GM12891 (cell line): ENCODE measurements around the gene CASP10. TPM values are rescaled to one million over a fixed set of nuclear protein-coding genes. Genes with fewer than 3 reads are reported as not detected.
"Not testable (repeated sequence)": the region's sequence is repeated elsewhere in the genome, so short reads cannot be mapped to it uniquely, and the experiment has no call there.

Experiments used
- DNase-seq: peaks from one replicate; pipeline ENCODE4 v3.0.0; 2011; ENCODE audit warnings: low spot score; ENCODE audit not compliant: insufficient read length
- FAIRE-seq: peaks from 2 replicates; lab custom pipeline; 2011; peaks lifted over from hg19 to GRCh38; lab: Jason Lieb, UNC
- PAX5 ChIP-seq: IDR thresholded peaks from 2 replicates; pipeline ENCODE4 v1.6.1; 2011; ENCODE audit warnings: low read length, moderate library complexity, mild to moderate bottlenecking; ENCODE audit not compliant: insufficient read depth, severe bottlenecking
- POLR2A ChIP-seq: IDR thresholded peaks from 2 replicates; pipeline ENCODE4 v1.6.1; 2011; ENCODE audit warnings: low read depth, low read length, control low read depth
- POLR2AphosphoS5 ChIP-seq: IDR thresholded peaks from 2 replicates; pipeline ENCODE4 v1.6.1; 2011; ENCODE audit warnings: low read depth, low read length, control low read depth
- POU2F2 ChIP-seq: IDR thresholded peaks from 2 replicates; pipeline ENCODE4 v1.6.1; 2011; ENCODE audit warnings: low read depth, mild to moderate bottlenecking, control low read depth, low read length, moderate library complexity
- SPI1 ChIP-seq: IDR thresholded peaks from 2 replicates; pipeline ENCODE4 v1.6.1; 2011; ENCODE audit warnings: low read depth, low read length, control low read depth
- TAF1 ChIP-seq: IDR thresholded peaks from 2 replicates; pipeline ENCODE4 v1.6.1; 2011; ENCODE audit warnings: low read depth, low read length, control low read depth
- polyA plus RNA-seq: library from polyadenylated mRNA; unstranded; fragments of >200 nt; gene quantifications from one replicate; pipeline ENCODE4 v1.2.1, GENCODE V29; 2012; ENCODE audit warnings: low read depth, missing spikeins, inconsistent platforms; ENCODE audit not compliant: missing spikeins

Gene CASP10
- polyA plus RNA-seq = 3.9 TPM

- DNase-seq = no peak
- TF ChIP-seq TAF1 (no peak; the same call in 1 of the 2 replicates), POLR2AphosphoS5 (no peak), PAX5 (no peak), POLR2A (no peak), SPI1 (no peak), POU2F2 (no peak)
- peak; percentile 63 for FAIRE-seq
These were observed at the start of gene CASP10 for GRCh38 chr2:201182650-201183364. Gene CASP10 (plus strand): TSS chr2:201183141. CDS start chr2:201185778, 2,637 bp downstream.

- no peak for DNase-seq
- FAIRE-seq = no peak
These were observed 47.6 kb upstream of the CASP10 start for GRCh38 chr2:201135386-201135785.

GRCh38 chr2:201136889-201137321 lies 46.0 kb upstream of the CASP10 start:
- TF ChIP-seq TAF1 (no peak), POU2F2 (no peak), POLR2AphosphoS5 (no peak; the same call in 1 of the 2 replicates), PAX5 (no peak), POLR2A (no peak), SPI1 (no peak)
- DNase-seq (no peak), FAIRE-seq (no peak)

More at GRCh38 chr2:201135386-201135785, 47.6 kb upstream of the CASP10 start:
- peak; percentile 83 for TF ChIP-seq PAX5
- no peak for TF ChIP-seq POU2F2
- TF ChIP-seq POLR2AphosphoS5 = 0 out of 2 replicates have a peak, but pooled peaks have one; percentile 32
- TF ChIP-seq POLR2A = 0 out of 2 replicates have a peak, but pooled peaks have one; percentile 37

- DNase-seq (no peak), FAIRE-seq (no peak)
- TF ChIP-seq POLR2A (peak; percentile 28; the same call in 1 of the 2 replicates), PAX5 (no peak)
These were observed 45.2 kb upstream of the CASP10 start for GRCh38 chr2:201137505-201138400.

- no peak for TF ChIP-seq PAX5
- no peak for TF ChIP-seq POLR2AphosphoS5
- no peak for TF ChIP-seq POLR2A
- no peak for TF ChIP-seq POU2F2
- no peak for TF ChIP-seq SPI1
- TF ChIP-seq TAF1 = no peak
- no peak for FAIRE-seq
These were observed 44.5 kb upstream of the CASP10 start for GRCh38 chr2:201138401-201138970.

GRCh38 chr2:201138986-201139781 lies 43.8 kb upstream of the CASP10 start:
- not testable (repeated sequence) for DNase-seq, FAIRE-seq

More at GRCh38 chr2:201138401-201138970, 44.5 kb upstream of the CASP10 start:
- no peak for DNase-seq

GRCh38 chr2:201139836-201140604 lies 42.9 kb upstream of the CASP10 start:
- TF ChIP-seq POLR2AphosphoS5 (no peak), PAX5 (no peak), SPI1 (no peak), POU2F2 (no peak), TAF1 (no peak), POLR2A (no peak)
- DNase-seq (no peak), FAIRE-seq (no peak)
